AG20443 (cell line): ENCODE measurements around the gene PARD6B.
A peak's percentile ranks its signal among the peaks of the same experiment; 100 is the strongest.
"Not testable (repeated sequence)": the region's sequence is repeated elsewhere in the genome, so short reads cannot be mapped to it uniquely, and the experiment has no call there.

Experiments used
- DNase-seq: peaks from one replicate; pipeline ENCODE4 v3.0.0; 2012; ENCODE audit warnings: low spot score, mixed read lengths

PARD6B gene

GRCh38 chr20:50703651-50704438 is 27.5 kb upstream of the PARD6B start:
- DNase-seq, result not testable (repeated sequence)

- DNase-seq, result no peak
These were observed 26.9 kb upstream of the PARD6B start for GRCh38 chr20:50704514-50704913.

- DNase-seq, result peak; percentile 36
These were observed 26.4 kb upstream of the PARD6B start for GRCh38 chr20:50704971-50705370.

GRCh38 chr20:50708845-50709635 is 22.3 kb upstream of the PARD6B start:
- DNase-seq, result no peak

- DNase-seq, result no peak
These were observed 21.8 kb upstream of the PARD6B start for GRCh38 chr20:50709636-50709973.

GRCh38 chr20:50710492-50711063 is 20.8 kb upstream of the PARD6B start:
- no peak for DNase-seq

- no peak for DNase-seq
These were observed 20.1 kb upstream of the PARD6B start for GRCh38 chr20:50711113-50711825.

- no peak for DNase-seq
These were observed 18.4 kb upstream of the PARD6B start for GRCh38 chr20:50712771-50713656.

- DNase-seq, result peak; percentile 70
These were observed 17.7 kb upstream of the PARD6B start for GRCh38 chr20:50713657-50714101.

GRCh38 chr20:50714426-50714825 is 17.0 kb upstream of the PARD6B start:
- not testable (repeated sequence) for DNase-seq

GRCh38 chr20:50715694-50716093 is 15.7 kb upstream of the PARD6B start:
- DNase-seq, result no peak

GRCh38 chr20:50716518-50716917 is 14.9 kb upstream of the PARD6B start:
- no peak for DNase-seq

GRCh38 chr20:50717312-50717711 is 14.1 kb upstream of the PARD6B start:
- no peak for DNase-seq

- DNase-seq, result no peak
These were observed 13.2 kb upstream of the PARD6B start for GRCh38 chr20:50717974-50718761.

- DNase-seq, result no peak
These were observed 12.1 kb upstream of the PARD6B start for GRCh38 chr20:50719328-50719727.

- DNase-seq, result no peak
These were observed 11.4 kb upstream of the PARD6B start for GRCh38 chr20:50720026-50720425.

GRCh38 chr20:50720582-50720981 is 10.8 kb upstream of the PARD6B start:
- no peak for DNase-seq

- no peak for DNase-seq
These were observed 9.5 kb upstream of the PARD6B start for GRCh38 chr20:50721881-50722281.

- no peak for DNase-seq
These were observed 8.8 kb upstream of the PARD6B start for GRCh38 chr20:50722424-50723155.

GRCh38 chr20:50723672-50724071 is 7.7 kb upstream of the PARD6B start:
- no peak for DNase-seq
